GM23338 (cell line): ENCODE data around the gene RBM23. TPM values are rescaled to one million over a fixed set of nuclear protein-coding genes. Genes with fewer than 3 reads are reported as not detected.

Source experiments
- ATAC-seq: fragments of 200-7000 bp; cut with Tn5 transposase; 3 replicates; pipeline ENCODE4 v1.9.1; 2020
- DNase-seq: peaks from one replicate; pipeline ENCODE4 v3.0.0-alpha.2; 2015; ENCODE audit warnings: low spot score
- H2AFZ ChIP-seq: fragments of 200-600 bp; sonication (generic); 2 replicates; pipeline ENCODE4 v1.8.0; 2016; ENCODE audit warnings: antibody characterized with exemption, mild to moderate bottlenecking, moderate library complexity
- H3F3A ChIP-seq: fragments of 200-600 bp; sonication (generic); replicated peaks from 2 replicates; pipeline ENCODE4 v1.8.0; 2017; ENCODE audit warnings: antibody characterized with exemption, mixed run types, low read depth
- H3K27ac ChIP-seq: fragments of 200-600 bp; sonication (generic); 2 replicates; pipeline ENCODE4 v1.6.1; 2016; ENCODE audit warnings: low read depth
- H3K27me3 ChIP-seq: fragments of 200-600 bp; sonication (generic); 2 replicates; pipeline ENCODE4 v1.8.0; 2016; ENCODE audit warnings: mild to moderate bottlenecking, mixed run types, moderate library complexity; ENCODE audit not compliant: insufficient read depth
- H3K36me3 ChIP-seq: fragments of 200-600 bp; sonication (generic); 2 replicates; pipeline ENCODE4 v1.8.0; 2016; ENCODE audit warnings: mild to moderate bottlenecking; ENCODE audit not compliant: insufficient read depth
- H3K4me1 ChIP-seq: fragments of 200-600 bp; sonication (generic); 2 replicates; pipeline ENCODE4 v1.8.0; 2016; ENCODE audit warnings: mild to moderate bottlenecking, moderate library complexity; ENCODE audit not compliant: insufficient read depth
- H3K4me2 ChIP-seq: fragments of 200-600 bp; sonication (generic); 2 replicates; pipeline ENCODE4 v1.7.1; 2017; ENCODE audit warnings: mixed run types
- H3K4me3 ChIP-seq: fragments of 200-600 bp; sonication (generic); 2 replicates; pipeline ENCODE4 v1.6.1; 2016; ENCODE audit warnings: mixed run types
- H3K79me2 ChIP-seq: fragments of 200-600 bp; sonication (generic); replicated peaks from 2 replicates; pipeline ENCODE4 v1.8.0; 2017; ENCODE audit warnings: mild to moderate bottlenecking; ENCODE audit not compliant: insufficient read depth
- H3K9me2 ChIP-seq: fragments of 200-600 bp; sonication (generic); 2 replicates; pipeline ENCODE4 v1.8.0; 2017; ENCODE audit not compliant: insufficient read depth
- H4K20me1 ChIP-seq: fragments of 200-600 bp; sonication (generic); replicated peaks from 2 replicates; pipeline ENCODE4 v1.8.0; 2017; ENCODE audit warnings: mild to moderate bottlenecking; ENCODE audit not compliant: insufficient read depth
- H3K27ac Mint-ChIP-seq: 2 replicates; pipeline ENCODE4 v1.8.0; 2020; ENCODE audit warnings: inconsistent platforms, mild to moderate bottlenecking, moderate library complexity, mixed read lengths
- H3K27me3 Mint-ChIP-seq: 3 replicates; pipeline ENCODE4 v1.8.0; 2022; ENCODE audit warnings: low read depth, mild to moderate bottlenecking, moderate library complexity, mixed read lengths, inconsistent platforms; ENCODE audit not compliant: insufficient read depth, poor library complexity
- H3K36me3 Mint-ChIP-seq: 3 replicates; pipeline ENCODE4 v1.8.0; 2021; ENCODE audit warnings: low read depth, mild to moderate bottlenecking, inconsistent platforms, moderate library complexity, mixed read lengths
- H3K4me1 Mint-ChIP-seq: 3 replicates; pipeline ENCODE4 v1.8.0; 2020; ENCODE audit warnings: mild to moderate bottlenecking, inconsistent platforms, mixed read lengths
- H3K4me3 Mint-ChIP-seq: 3 replicates; pipeline ENCODE4 v1.8.0; 2021; ENCODE audit warnings: moderate library complexity, mild to moderate bottlenecking, inconsistent platforms, mixed read lengths
- H3K9me3 Mint-ChIP-seq: 3 replicates; pipeline ENCODE4 v1.8.0; 2020; ENCODE audit warnings: moderate library complexity, mild to moderate bottlenecking, inconsistent platforms, mixed read lengths
- CREB1 ChIP-seq: fragments of 250-450 bp; sonication (Bioruptor Pico); IDR thresholded peaks from 2 replicates; pipeline ENCODE4 v1.5.0; 2020; ENCODE audit warnings: low read depth, mild to moderate bottlenecking, moderate library complexity
- CTCF ChIP-seq, 2 experiments: fragments of 200-600 bp in 1 of 2; sonication (generic) in 1 of 2; conservative IDR thresholded peaks; 2 replicates each; pipeline versions ENCODE4 v1.5.1 to v1.6.1; 2016 to 2017; ENCODE audit warnings: antibody characterized with exemption in 2 of 2, low read depth in 2 of 2, mild to moderate bottlenecking in 2 of 2, moderate library complexity in 1 of 2
- ETS1 ChIP-seq: IDR thresholded peaks from 2 replicates; pipeline ENCODE4 v1.6.1; 2016; ENCODE audit warnings: antibody characterized with exemption
- EZH2 ChIP-seq: fragments of 200-600 bp; sonication (generic); IDR thresholded peaks from one replicate; pipeline ENCODE4 v1.8.0; 2017; ENCODE audit warnings: antibody characterized with exemption, mild to moderate bottlenecking, low read depth; ENCODE audit not compliant: unreplicated experiment
- EZH2phosphoT487 ChIP-seq: fragments of 200-600 bp; sonication (generic); IDR thresholded peaks from one replicate; pipeline ENCODE4 v1.8.1; 2018; ENCODE audit warnings: antibody characterized with exemption; ENCODE audit not compliant: unreplicated experiment
- JUNB ChIP-seq: IDR thresholded peaks from one replicate; pipeline ENCODE4 v1.6.1; 2016; ENCODE audit warnings: antibody characterized with exemption; ENCODE audit not compliant: unreplicated experiment
- NANOG ChIP-seq: IDR thresholded peaks from 2 replicates; pipeline ENCODE4 v1.6.1; 2016; ENCODE audit warnings: antibody characterized with exemption, borderline replicate concordance
- POLR2AphosphoS5 ChIP-seq: IDR thresholded peaks from 2 replicates; pipeline ENCODE4 v1.6.1; 2016; ENCODE audit warnings: antibody characterized with exemption, low read depth
- REST ChIP-seq: IDR thresholded peaks from one replicate; pipeline ENCODE4 v1.6.1; 2018; ENCODE audit warnings: antibody characterized with exemption; ENCODE audit not compliant: unreplicated experiment
- STAT1 ChIP-seq: IDR thresholded peaks from one replicate; pipeline ENCODE4 v1.6.1; 2016; ENCODE audit warnings: antibody characterized with exemption; ENCODE audit not compliant: unreplicated experiment
- ZNF114 ChIP-seq: fragments of 250-450 bp; sonication (Bioruptor Pico); IDR thresholded peaks from 2 replicates; pipeline ENCODE4 v1.5.0; 2020; ENCODE audit warnings: mild to moderate bottlenecking, moderate library complexity
- ZNF331 ChIP-seq: fragments of 250-450 bp; sonication (Bioruptor Pico); IDR thresholded peaks from 2 replicates; pipeline ENCODE4 v1.5.0; 2020; ENCODE audit warnings: low read depth, mild to moderate bottlenecking, moderate library complexity
- ZNF462 ChIP-seq: fragments of 250-450 bp; sonication (Bioruptor Pico); IDR thresholded peaks from 2 replicates; pipeline ENCODE4 v1.5.0; 2020; ENCODE audit warnings: mild to moderate bottlenecking, moderate library complexity
- polyA plus RNA-seq: library from polyadenylated mRNA; unstranded; fragments of >200 nt; fragmentation: Nextera tagmentation; extraction: Ambion mirVana; gene quantifications from 2 replicates; pipeline ENCODE4 v1.2.1, GENCODE V29; 2016
- total RNA-seq: library from RNA; depleted of rRNA; stranded (reverse); fragments of >200 nt; shearing (Covaris generic); gene quantifications from 2 replicates; pipeline ENCODE4 v1.2.3, GENCODE V29; 2014

RBM23 gene
- total and polyA plus RNA-seq, 2 experiments from 2014 or later, result 14.4 to 52.8 TPM

- Histone ChIP-seq H3K79me2 (no peaks in the 10 kb centered on the region), H3F3A (peaks cover 16% of the 10 kb centered on the region), H3K4me1 (peaks cover 14% of the 10 kb centered on the region), H3K27ac (no peak overlapping the region), H3K4me2 (no peak overlapping the region), H3K36me3 (peaks cover 40% of the 10 kb centered on the region), H3K9me2 (no peaks in the 10 kb centered on the region), H3K4me3 (no peak overlapping the region), H3K27me3 (peaks cover 24% of the 10 kb centered on the region), H4K20me1 (no peaks in the 10 kb centered on the region; the same call in none of the 2 replicates), H2AFZ (no peak overlapping the region)
- Mint-ChIP-seq H3K4me3 (no peak overlapping the region), H3K9me3 (no peaks in the 10 kb centered on the region), H3K36me3 (peaks cover 59% of the 10 kb centered on the region), H3K4me1 (peaks cover 6% of the 10 kb centered on the region), H3K27me3 (peaks cover 18% of the 10 kb centered on the region), H3K27ac (no peak overlapping the region)
- DNase-seq, result no peak
- TF ChIP-seq NANOG (no peak), CREB1 (CRISPR knock-in tag) (no peak), CTCF (conservative IDR thresholded peaks at IDR 0.05; ENCODE audit: low read depth in 2 of 2) (no peak), REST (no peak), ZNF331 (CRISPR knock-in tag) (no peak), JUNB (no peak), POLR2AphosphoS5 (no peak), EZH2phosphoT487 (no peak), ZNF462 (CRISPR knock-in tag) (no peak), EZH2 (no peak), STAT1 (no peak), ZNF114 (no peak), ETS1 (no peak)
- ATAC-seq, result no peak
Observed at GRCh38 chr14:22901799-22902198, 17.1 kb downstream of the RBM23 start.
